PC-3 (cell line): ENCODE data around the gene RXYLT1.

ENCODE experiments used
- EZH2 ChIP-seq: fragments of 300-600 bp; sonication (generic); IDR thresholded peaks from one replicate; pipeline ENCODE4 v1.6.1; 2017; ENCODE audit warnings: antibody characterized with exemption, mild to moderate bottlenecking, low read length; ENCODE audit not compliant: unreplicated experiment
- TF ChIP-seq, protein P1 (sequence below): fragments of 300-600 bp; sonication (generic); conservative IDR thresholded peaks from 2 replicates; pipeline ENCODE4 v1.5.1; 2017; ENCODE audit warnings: antibody characterized with exemption, low read depth, mild to moderate bottlenecking, low read length

DNA sequence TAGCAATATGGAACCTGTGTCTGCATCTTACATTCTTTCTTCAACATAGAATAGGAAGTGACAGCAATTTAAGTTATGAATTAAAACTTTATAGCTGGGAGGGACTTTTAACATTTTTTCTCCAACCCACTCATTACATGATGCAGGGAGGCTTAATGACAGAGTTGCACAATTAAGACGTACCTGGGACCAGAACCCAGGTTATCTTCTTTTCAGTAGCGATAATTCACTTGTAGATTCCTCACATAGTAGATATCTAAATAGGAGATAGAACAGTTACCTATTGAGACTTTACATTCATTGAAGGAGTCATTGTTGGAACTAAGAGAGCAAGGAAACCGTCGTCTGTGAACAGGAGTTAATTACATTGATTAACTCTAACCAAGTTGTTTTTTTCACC, 69.9 kb downstream of the RXYLT1 start:
- TF ChIP-seq, protein P1, sequence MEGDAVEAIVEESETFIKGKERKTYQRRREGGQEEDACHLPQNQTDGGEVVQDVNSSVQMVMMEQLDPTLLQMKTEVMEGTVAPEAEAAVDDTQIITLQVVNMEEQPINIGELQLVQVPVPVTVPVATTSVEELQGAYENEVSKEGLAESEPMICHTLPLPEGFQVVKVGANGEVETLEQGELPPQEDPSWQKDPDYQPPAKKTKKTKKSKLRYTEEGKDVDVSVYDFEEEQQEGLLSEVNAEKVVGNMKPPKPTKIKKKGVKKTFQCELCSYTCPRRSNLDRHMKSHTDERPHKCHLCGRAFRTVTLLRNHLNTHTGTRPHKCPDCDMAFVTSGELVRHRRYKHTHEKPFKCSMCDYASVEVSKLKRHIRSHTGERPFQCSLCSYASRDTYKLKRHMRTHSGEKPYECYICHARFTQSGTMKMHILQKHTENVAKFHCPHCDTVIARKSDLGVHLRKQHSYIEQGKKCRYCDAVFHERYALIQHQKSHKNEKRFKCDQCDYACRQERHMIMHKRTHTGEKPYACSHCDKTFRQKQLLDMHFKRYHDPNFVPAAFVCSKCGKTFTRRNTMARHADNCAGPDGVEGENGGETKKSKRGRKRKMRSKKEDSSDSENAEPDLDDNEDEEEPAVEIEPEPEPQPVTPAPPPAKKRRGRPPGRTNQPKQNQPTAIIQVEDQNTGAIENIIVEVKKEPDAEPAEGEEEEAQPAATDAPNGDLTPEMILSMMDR, result no peak
- TF ChIP-seq EZH2, result no peak
